Muscle of arm (tissue), 14 donors: Measurements from ENCODE around the gene OR52B2. TPM values are rescaled to one million over a fixed set of nuclear protein-coding genes. Genes with fewer than 3 reads are reported as not detected.
A peak's percentile ranks its signal among the peaks of the same experiment; 100 is the strongest.

Experiments
- DNase-seq: peaks from one replicate; pipeline ENCODE4 v3.0.0-alpha.2; 2013
- long read RNA-seq, 11 donors: transcript quantifications; one replicate each; lab custom pipeline, GENCODE V29; 2026
- polyA plus RNA-seq, 12 donors: library from polyadenylated mRNA; unstranded; fragments of 120-200 nt; gene quantifications; one replicate each; pipeline ENCODE4 v1.2.1, GENCODE V29; 2013; ENCODE audit not compliant: insufficient read length in 12 of 12

Gene OR52B2
- not detected for polyA plus RNA-seq
- long read RNA-seq, donor 1, result 0 reads
- long read RNA-seq, donor 2, result 0 reads
- long read RNA-seq, donor 3, result 0 reads
- long read RNA-seq, donor 4, result 0 reads
- long read RNA-seq, donor 5, result 0 reads
- long read RNA-seq, donor 6, result 0 reads
- long read RNA-seq, donor 7, result 0 reads
- long read RNA-seq, donor 8, result 0 reads
- long read RNA-seq, donor 9, result 0 reads
- long read RNA-seq, donor 10, result 0 reads
- long read RNA-seq, donor 11, result 0 reads

GRCh38 chr11:6170226-6170625, at the start of gene OR52B2:
Gene OR52B2 (minus strand): TSS chr11:6170326. CDS start chr11:6170326, 0 bp downstream.
- no peak for DNase-seq

GRCh38 chr11:6219359-6219758, 49.2 kb upstream of the OR52B2 start:
- no peak for DNase-seq

- DNase-seq, result no peak
Measured at GRCh38 chr11:6217722-6218121, 47.6 kb upstream of the OR52B2 start.

GRCh38 chr11:6216501-6216900, 46.4 kb upstream of the OR52B2 start:
- no peak for DNase-seq

- no peak for DNase-seq
Measured at GRCh38 chr11:6214530-6214929, 44.4 kb upstream of the OR52B2 start.

- DNase-seq, result no peak
Measured at GRCh38 chr11:6210274-6210955, 40.3 kb upstream of the OR52B2 start.

GRCh38 chr11:6209801-6210200, 39.7 kb upstream of the OR52B2 start:
- DNase-seq, result no peak

GRCh38 chr11:6206456-6207180, 36.5 kb upstream of the OR52B2 start:
- DNase-seq, result no peak

DNA sequence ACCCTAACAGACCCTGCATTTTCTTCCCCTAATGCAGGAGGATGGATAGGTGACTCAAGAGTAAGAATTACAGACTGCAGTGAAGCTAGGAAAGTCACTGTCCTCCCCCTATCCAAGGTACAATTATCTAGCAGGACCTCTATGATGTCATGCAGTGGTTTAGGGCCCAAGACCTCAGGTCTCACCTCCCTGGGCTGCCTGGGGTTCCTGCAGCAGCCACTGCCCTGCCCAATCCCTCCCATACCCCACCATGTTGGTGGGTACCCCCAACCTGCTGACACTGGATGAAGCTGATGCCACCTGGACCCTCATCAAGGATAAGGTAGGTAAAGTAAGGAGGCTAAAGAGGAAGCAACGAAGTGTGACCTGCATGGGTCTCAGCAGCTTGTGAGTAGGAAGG, 35.2 kb upstream of the OR52B2 start, which contains the start of gene C11orf42:
TSS of gene C11orf42 (plus strand) at position 192 of the 400 bp plus-strand sequence. CDS start at position 251, 59 bp downstream.
- DNase-seq, result no peak

- DNase-seq, result no peak
Measured at GRCh38 chr11:6204706-6205105, 34.6 kb upstream of the OR52B2 start.

- DNase-seq, result no peak
Measured at GRCh38 chr11:6203327-6203726, 33.2 kb upstream of the OR52B2 start.

DNA sequence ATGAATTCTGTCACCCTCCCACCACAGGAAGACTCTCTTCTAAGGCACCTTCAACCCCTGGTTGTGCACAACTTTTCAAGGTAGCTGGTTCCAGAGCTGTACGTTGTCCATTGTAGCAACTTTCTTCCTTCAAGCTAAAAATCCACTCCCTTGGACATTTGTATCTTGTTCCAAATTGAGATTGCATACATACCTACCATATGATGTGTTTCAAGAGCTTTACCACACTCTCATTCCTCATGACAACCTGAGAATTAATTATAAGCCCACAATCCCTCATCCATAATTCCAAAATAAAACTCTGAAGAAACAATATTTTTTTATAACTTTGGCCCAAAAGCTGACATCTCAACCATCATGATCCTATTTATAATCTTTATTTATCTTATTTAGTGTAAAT, 31.9 kb upstream of the OR52B2 start:
- no peak for DNase-seq

GRCh38 chr11:6201481-6201880, 31.4 kb upstream of the OR52B2 start:
- DNase-seq, result no peak

DNA sequence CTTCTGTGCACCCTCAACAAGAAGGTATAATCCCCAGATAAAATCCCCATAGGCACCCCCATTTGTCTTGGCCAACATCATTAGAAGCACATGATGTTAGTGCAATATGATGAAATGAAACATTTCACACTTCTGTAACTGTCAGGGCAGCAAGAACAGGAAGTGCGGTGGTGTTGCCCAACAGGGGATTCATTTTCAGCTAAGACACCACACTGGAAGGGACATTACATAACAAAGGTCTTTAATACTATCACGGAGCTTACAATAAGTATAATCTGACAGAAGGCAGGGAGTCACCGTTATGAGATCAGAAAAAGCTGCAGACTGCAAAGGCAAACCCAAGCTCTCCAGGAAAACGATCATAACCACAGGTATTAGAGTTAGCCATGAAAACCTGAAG, 30.8 kb upstream of the OR52B2 start:
- peak; percentile 4 for DNase-seq

GRCh38 chr11:6199174-6199810, 29.2 kb upstream of the OR52B2 start, which contains the start of gene OR52W1:
Gene OR52W1 (plus strand): TSS chr11:6199224. CDS start chr11:6199224, 0 bp downstream.
- DNase-seq, result no peak

- DNase-seq, result no peak
Measured at GRCh38 chr11:6197466-6198200, 27.5 kb upstream of the OR52B2 start.

DNA sequence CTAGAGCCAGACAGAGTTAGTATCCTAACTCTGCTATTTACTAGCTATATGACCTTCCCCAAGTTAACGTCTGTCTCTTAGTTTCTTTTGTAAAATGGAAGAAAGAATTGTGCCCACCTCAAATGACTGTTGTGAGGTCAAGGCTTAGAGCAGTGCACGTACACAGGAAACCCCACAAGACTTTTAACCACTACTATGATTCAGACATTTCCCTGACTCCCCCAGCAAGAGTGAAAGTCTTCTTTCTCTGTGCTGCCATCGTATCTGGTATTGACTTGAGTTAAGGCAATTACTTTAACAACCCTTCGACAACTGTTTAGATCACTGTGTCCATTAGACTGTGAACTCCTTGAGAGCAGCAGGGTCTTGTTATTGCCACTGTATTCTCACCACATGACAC, 26.3 kb upstream of the OR52B2 start:
- DNase-seq, result no peak

DNA sequence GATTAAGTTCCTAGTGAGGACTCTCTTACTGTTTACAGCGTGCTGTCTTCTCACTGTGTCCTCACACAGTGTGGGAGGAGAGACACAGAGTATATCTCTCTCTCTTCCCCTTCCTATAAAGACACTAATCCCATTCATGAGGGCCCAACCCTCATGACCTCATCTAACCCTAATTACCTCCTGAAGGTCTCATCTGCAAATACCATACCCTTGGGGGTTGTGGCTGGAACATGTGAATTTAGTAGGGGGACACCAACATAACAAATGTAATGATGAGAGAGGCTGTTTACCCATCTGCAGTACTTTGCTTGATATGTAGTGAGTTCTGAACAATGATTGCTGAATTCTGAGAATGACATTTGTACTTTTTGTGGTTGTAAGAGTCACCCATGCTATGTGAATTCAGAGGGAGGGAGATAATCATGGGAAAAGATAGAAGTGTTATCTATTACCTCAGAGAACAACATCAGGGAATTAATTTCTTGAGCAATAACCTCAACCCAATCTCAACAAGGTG, 24.0 kb upstream of the OR52B2 start:
- DNase-seq, result no peak

DNA sequence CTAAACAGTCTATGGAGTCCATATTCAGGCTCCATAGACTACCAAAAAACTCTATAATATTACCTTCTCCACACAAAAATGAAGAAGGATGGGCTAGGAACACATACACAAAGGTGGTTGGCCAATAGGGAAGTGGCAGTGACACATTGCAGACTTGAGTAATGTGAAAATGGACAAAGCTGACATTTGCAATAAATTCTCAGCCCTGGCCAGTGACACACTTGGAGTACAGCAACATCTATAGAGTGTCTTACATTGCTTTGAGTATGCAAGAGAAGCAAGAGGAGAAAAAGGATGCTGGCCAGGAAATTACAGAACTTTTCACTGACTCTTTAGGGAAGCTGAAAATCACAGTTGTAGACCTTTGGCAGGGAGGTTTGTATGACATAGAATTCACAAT, 21.6 kb upstream of the OR52B2 start:
- no peak for DNase-seq

DNA sequence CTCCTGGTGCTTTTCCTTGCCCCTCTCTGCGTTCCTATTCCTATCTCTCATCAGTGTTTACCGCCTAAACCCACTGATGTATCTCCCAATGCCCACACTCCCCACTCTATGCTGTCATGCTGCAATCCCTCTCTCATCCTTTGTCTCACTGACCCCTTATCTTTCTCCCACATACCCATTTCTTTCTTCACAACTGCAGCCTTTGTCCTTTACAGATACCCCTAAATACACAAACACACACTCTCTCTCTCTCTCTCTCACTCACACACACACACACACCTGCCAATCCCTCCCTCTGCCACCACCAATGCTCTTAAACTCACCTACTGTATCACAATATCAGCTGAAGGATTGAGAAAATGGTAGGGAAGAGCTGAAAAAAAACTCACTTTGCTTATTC, 5.3 kb upstream of the OR52B2 start:
- DNase-seq, result no peak

DNA sequence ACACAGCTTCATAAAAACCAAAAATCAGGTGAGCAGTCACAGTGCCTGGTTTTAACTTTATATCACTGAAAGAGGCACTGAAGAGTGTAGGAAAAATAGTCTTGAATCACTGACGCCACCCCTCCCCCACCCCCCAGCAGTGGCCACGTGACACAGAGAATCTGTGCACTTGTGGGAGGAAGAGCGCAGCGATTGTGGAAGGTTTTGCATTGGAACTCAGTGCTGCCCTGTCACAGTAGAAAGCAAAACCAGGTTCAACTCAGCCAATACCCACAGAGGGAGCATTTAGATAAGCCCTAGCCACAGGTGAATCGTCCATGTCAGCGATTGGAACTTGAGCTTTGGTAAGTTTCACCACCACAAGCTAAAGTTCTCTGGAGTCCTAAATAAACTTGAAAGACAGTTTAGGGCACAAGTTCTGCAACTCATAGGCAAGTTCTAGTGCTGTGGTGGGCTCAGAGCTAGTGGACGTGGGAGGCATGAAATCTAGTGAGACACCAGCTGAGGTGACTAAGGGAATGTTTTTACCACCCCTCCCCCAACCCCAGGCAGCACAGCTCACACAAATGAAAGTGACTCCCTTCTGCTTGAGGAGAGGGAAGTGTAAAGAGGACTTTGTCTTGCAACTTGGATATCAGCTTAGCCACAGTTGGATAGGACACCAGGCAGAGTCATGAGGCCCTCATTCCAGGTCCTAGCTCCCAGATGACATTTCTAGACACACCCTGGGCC, 13.3 kb downstream of the OR52B2 start:
- no peak for DNase-seq
